H1 (cell line): ENCODE measurements around the gene CD34. TPM values are rescaled to one million over a fixed set of nuclear protein-coding genes. Genes with fewer than 3 reads are reported as not detected.

ENCODE experiments used
- CTCF ChIA-PET: fragments of 300-600 bp; sonication (Branson Sonifier 250); formaldehyde crosslinking; loops from one replicate; lab custom pipeline; 2021; ENCODE audit not compliant: partially characterized antibody; lab: Charles Lee
- POLR2A ChIA-PET: fragments of 300-600 bp; sonication (Branson Sonifier 250); formaldehyde crosslinking; loops from one replicate; lab custom pipeline; 2021; ENCODE audit warnings: inconsistent platforms; ENCODE audit not compliant: partially characterized antibody; lab: Charles Lee
- DNase-seq, 2 experiments: peaks; one replicate each; pipeline versions ENCODE4 v3.0.0 to v3.0.0-alpha.2; 2010 to 2022; ENCODE audit warnings: low spot score in 2 of 2, low read depth in 1 of 2, mixed read lengths in 1 of 2
- FAIRE-seq: peaks from 2 replicates; lab custom pipeline; 2011; peaks lifted over from hg19 to GRCh38; lab: Jason Lieb, UNC
- H2AFZ ChIP-seq: 2 replicates; pipeline ENCODE4 v1.8.1; 2012; ENCODE audit warnings: low read length, inconsistent platforms
- H2AK5ac ChIP-seq: 2 replicates; pipeline ENCODE4 v1.6.1; 2013; ENCODE audit warnings: low read depth, low read length
- H2BK120ac ChIP-seq: replicated peaks from 2 replicates; pipeline ENCODE3; 2013; ENCODE audit warnings: low read depth, low read length, inconsistent platforms
- H2BK12ac ChIP-seq: 2 replicates; pipeline ENCODE4 v1.6.1; 2013; ENCODE audit warnings: low read depth, low read length
- H2BK15ac ChIP-seq: 2 replicates; pipeline ENCODE4 v1.6.1; 2013; ENCODE audit warnings: low read length
- H2BK20ac ChIP-seq: 2 replicates; pipeline ENCODE4 v1.6.1; 2013; ENCODE audit warnings: low read length
- H2BK5ac ChIP-seq: 2 replicates; pipeline ENCODE4 v1.6.1; 2013; ENCODE audit warnings: low read depth, low read length
- H3K14ac ChIP-seq: 2 replicates; pipeline ENCODE4 v1.6.1; 2013; ENCODE audit warnings: inconsistent platforms; ENCODE audit not compliant: insufficient read length
- H3K18ac ChIP-seq: 2 replicates; pipeline ENCODE4 v1.6.1; 2013; ENCODE audit warnings: low read length; ENCODE audit errors: extremely low read depth
- H3K23ac ChIP-seq: 2 replicates; pipeline ENCODE4 v1.6.1; 2013; ENCODE audit warnings: inconsistent platforms; ENCODE audit not compliant: insufficient read length
- H3K23me2 ChIP-seq: 2 replicates; pipeline ENCODE4 v1.6.1; 2013; ENCODE audit warnings: low read depth, low read length
- H3K27ac ChIP-seq: 2 replicates; pipeline ENCODE4 v1.6.1; 2011; ENCODE audit warnings: low read depth, low read length, inconsistent platforms
- H3K27me3 ChIP-seq, 4 experiments: replicated peaks in 1 of 4; 1 replicate in 1 of 4; 2 replicates in 3 of 4; pipeline versions ENCODE4 v1.6.1 to v1.8.1; 2011 to 2013; ENCODE audit warnings: low read length in 3 of 4, mild to moderate bottlenecking in 3 of 4, inconsistent platforms in 2 of 4, mixed read lengths in 2 of 4, moderate library complexity in 1 of 4; ENCODE audit not compliant: control insufficient read depth in 3 of 4, insufficient read depth in 3 of 4; ENCODE audit errors: extremely low read depth in 1 of 4
- H3K36me3 ChIP-seq, 4 experiments: 2 replicates each; pipeline versions ENCODE4 v1.6.1 to v1.8.1; 2011 to 2013; ENCODE audit warnings: mild to moderate bottlenecking in 4 of 4, low read length in 3 of 4, moderate library complexity in 2 of 4, control low read depth in 1 of 4, inconsistent platforms in 1 of 4; ENCODE audit not compliant: insufficient read depth in 4 of 4, control insufficient read depth in 2 of 4
- H3K4ac ChIP-seq: replicated peaks from 2 replicates; pipeline ENCODE3; 2013; ENCODE audit warnings: low read length, low read depth, mixed read lengths, inconsistent platforms; ENCODE audit not compliant: insufficient read length
- H3K4me1 ChIP-seq, 4 experiments: replicated peaks in 1 of 4; 1 replicate in 1 of 4; 2 replicates in 3 of 4; pipeline versions ENCODE4 v1.6.1 to v1.8.1; 2011 to 2013; ENCODE audit warnings: low read length in 3 of 4, inconsistent platforms in 2 of 4, mixed read lengths in 1 of 4; ENCODE audit not compliant: insufficient read depth in 4 of 4, control insufficient read depth in 3 of 4
- H3K4me2 ChIP-seq, 2 experiments: 2 replicates each; pipeline versions ENCODE4 v1.6.1 to v1.8.1; 2011 to 2013; ENCODE audit warnings: low read depth in 2 of 2, low read length in 2 of 2, control low read depth in 1 of 2, inconsistent platforms in 1 of 2, mild to moderate bottlenecking in 1 of 2; ENCODE audit not compliant: insufficient read depth in 1 of 2
- H3K4me3 ChIP-seq, 4 experiments: fragments of 200-600, 300-600 bp in 1 of 4; sonication (generic), shearing (Covaris generic), sonication (Bioruptor Twin) in 1 of 4; 2 replicates each; pipeline versions ENCODE4 v1.5.1 to v1.8.1; 2011 to 2016; ENCODE audit warnings: low read length in 4 of 4, low read depth in 3 of 4, control low read depth in 2 of 4, inconsistent platforms in 2 of 4, mild to moderate bottlenecking in 2 of 4, mixed read lengths in 1 of 4, moderate library complexity in 1 of 4; ENCODE audit not compliant: insufficient read depth in 2 of 4; ENCODE audit errors: extremely low read depth in 1 of 4
- H3K56ac ChIP-seq: replicated peaks from 2 replicates; pipeline ENCODE3; 2013; ENCODE audit warnings: low read depth, mild to moderate bottlenecking, mixed read lengths, low read length, inconsistent platforms; ENCODE audit not compliant: insufficient read length
- H3K79me1 ChIP-seq: 2 replicates; pipeline ENCODE4 v1.6.1; 2013; ENCODE audit warnings: low read depth, low read length, control low read depth
- H3K79me2 ChIP-seq, 2 experiments: 2 replicates each; pipeline versions ENCODE4 v1.6.1 to v1.8.1; 2012 to 2013; ENCODE audit warnings: low read length in 2 of 2, mild to moderate bottlenecking in 2 of 2, inconsistent platforms in 1 of 2; ENCODE audit not compliant: insufficient read depth in 2 of 2, control insufficient read depth in 1 of 2
- H3K9ac ChIP-seq, 4 experiments: replicated peaks in 1 of 4; 1 replicate in 1 of 4; 2 replicates in 3 of 4; pipeline versions ENCODE4 v1.6.1 to v1.8.1; 2011 to 2013; ENCODE audit warnings: low read depth in 3 of 4, low read length in 3 of 4, control low read depth in 2 of 4, mild to moderate bottlenecking in 2 of 4, moderate library complexity in 2 of 4, inconsistent platforms in 1 of 4; ENCODE audit errors: extremely low read depth in 1 of 4
- H3K9me3 ChIP-seq, 2 experiments: 2 replicates each; pipeline versions ENCODE4 v1.6.1 to v1.8.1; 2012 to 2013; ENCODE audit warnings: mild to moderate bottlenecking in 2 of 2, moderate library complexity in 2 of 2, control low read depth in 1 of 2, inconsistent platforms in 1 of 2, low read depth in 1 of 2, low read length in 1 of 2, mixed read lengths in 1 of 2; ENCODE audit not compliant: insufficient read depth in 2 of 2
- H4K20me1 ChIP-seq, 2 experiments: replicated peaks in 1 of 2; 2 replicates each; pipeline versions ENCODE3 to v1.8.1; 2011 to 2013; ENCODE audit warnings: inconsistent platforms in 2 of 2, low read length in 2 of 2, mild to moderate bottlenecking in 1 of 2; ENCODE audit not compliant: insufficient read depth in 2 of 2, control insufficient read depth in 1 of 2
- H4K5ac ChIP-seq: 2 replicates; pipeline ENCODE4 v1.6.1; 2013; ENCODE audit warnings: low read length, low read depth, mixed read lengths, inconsistent platforms; ENCODE audit not compliant: insufficient read length
- H4K8ac ChIP-seq: 2 replicates; pipeline ENCODE4 v1.8.0; 2013; ENCODE audit warnings: mild to moderate bottlenecking, moderate library complexity, low read length, inconsistent platforms; ENCODE audit not compliant: insufficient read depth; ENCODE audit errors: extremely low read depth
- H4K91ac ChIP-seq: replicated peaks from 2 replicates; pipeline ENCODE3; 2013; ENCODE audit warnings: low read length, mixed read lengths, inconsistent platforms; ENCODE audit not compliant: insufficient read length
- ASH2L ChIP-seq: fragments of 200-600, 300-600 bp; sonication (generic); IDR thresholded peaks from one replicate; pipeline ENCODE4 v1.7.1; 2017; ENCODE audit warnings: low read length
- BACH1 ChIP-seq: IDR thresholded peaks from 2 replicates; pipeline ENCODE4 v1.6.1; 2012; ENCODE audit warnings: low read length, improper control_type of control experiment
- EGR1 ChIP-seq: IDR thresholded peaks from 2 replicates; pipeline ENCODE4 v1.6.1; 2011; ENCODE audit warnings: low read depth, low read length, borderline replicate concordance
- KDM1A ChIP-seq: fragments of 200-600, 300-600 bp; sonication (generic); IDR thresholded peaks from 2 replicates; pipeline ENCODE4 v1.7.1; 2016; ENCODE audit warnings: mild to moderate bottlenecking, low read length, borderline replicate concordance
- KDM4A ChIP-seq: IDR thresholded peaks from one replicate; pipeline ENCODE4 v1.7.1; 2012; ENCODE audit warnings: low read depth, mild to moderate bottlenecking, moderate library complexity, low read length, inconsistent platforms; ENCODE audit not compliant: severe bottlenecking
- NRF1 ChIP-seq: IDR thresholded peaks from 2 replicates; pipeline ENCODE4 v1.6.1; 2011; ENCODE audit warnings: mild to moderate bottlenecking, low read depth, low read length, improper control_type of control experiment
- POLR2AphosphoS5 ChIP-seq: IDR thresholded peaks from 2 replicates; pipeline ENCODE4 v1.6.1; 2011; ENCODE audit warnings: low read depth, low read length
- TBP ChIP-seq: IDR thresholded peaks from 2 replicates; pipeline ENCODE4 v1.6.1; 2011; ENCODE audit warnings: low read depth, low read length, improper control_type of control experiment
- YY1 ChIP-seq: IDR thresholded peaks from 2 replicates; pipeline ENCODE4 v1.6.1; 2011; ENCODE audit warnings: low read depth, mild to moderate bottlenecking, low read length
- WGBS, 2 experiments: shearing (Covaris generic) in 1 of 2; methylation state at CpG; one replicate each; pipeline versions ENCODE4 v1.1.6 to v1.1.7; 2013 to 2015; ENCODE audit warnings: low lambda C conversion rate in 2 of 2, mixed read lengths in 2 of 2, inconsistent platforms in 1 of 2, low coverage in 1 of 2, missing lambda C conversion rate in 1 of 2; ENCODE audit not compliant: insufficient replicate concordance in 2 of 2, insufficient coverage in 1 of 2, insufficient read length in 1 of 2; ENCODE audit errors: extremely low coverage in 1 of 2, missing lambda C conversion rate in 1 of 2; 5-methylcytosine and 5-hydroxymethylcytosine counted together
- polyA plus RNA-seq, 7 experiments: library from polyadenylated mRNA; depleted of rRNA in 3 of 7; stranded (reverse) in 5 of 7; unstranded in 2 of 7; fragments of >200 nt in 5 of 7; fragments of 200-250 nt in 2 of 7; gene quantifications; 1 replicate in 5 of 7; 2 replicates in 1 of 7; 4 replicates in 1 of 7; pipeline versions ENCODE4 v1.2.1 to v1.2.3, GENCODE V29; 2011 to 2013; ENCODE audit warnings: missing spikeins in 2 of 7, mixed read lengths in 2 of 7
- total RNA-seq: library from RNA; stranded (reverse); fragmentation: NEBNext Ultra II Directional; extraction: Animal tissue kit (Norgen Biotek cat#: 25700); gene quantifications from 2 replicates; pipeline ENCODE4 v1.2.1, GENCODE V29; 2021
- TF ChIP-seq, protein P1 (sequence below): IDR thresholded peaks from 2 replicates; pipeline ENCODE4 v1.6.1; 2011; ENCODE audit warnings: low read depth, mild to moderate bottlenecking, low read length; ENCODE audit not compliant: insufficient read depth

The CD34 gene
- total and polyA plus RNA-seq, 2 of the 8 experiments (the other 6 are each of a cell fraction or from before 2014, with no cell fraction given) = 0.39 to 0.54 TPM

DNA sequence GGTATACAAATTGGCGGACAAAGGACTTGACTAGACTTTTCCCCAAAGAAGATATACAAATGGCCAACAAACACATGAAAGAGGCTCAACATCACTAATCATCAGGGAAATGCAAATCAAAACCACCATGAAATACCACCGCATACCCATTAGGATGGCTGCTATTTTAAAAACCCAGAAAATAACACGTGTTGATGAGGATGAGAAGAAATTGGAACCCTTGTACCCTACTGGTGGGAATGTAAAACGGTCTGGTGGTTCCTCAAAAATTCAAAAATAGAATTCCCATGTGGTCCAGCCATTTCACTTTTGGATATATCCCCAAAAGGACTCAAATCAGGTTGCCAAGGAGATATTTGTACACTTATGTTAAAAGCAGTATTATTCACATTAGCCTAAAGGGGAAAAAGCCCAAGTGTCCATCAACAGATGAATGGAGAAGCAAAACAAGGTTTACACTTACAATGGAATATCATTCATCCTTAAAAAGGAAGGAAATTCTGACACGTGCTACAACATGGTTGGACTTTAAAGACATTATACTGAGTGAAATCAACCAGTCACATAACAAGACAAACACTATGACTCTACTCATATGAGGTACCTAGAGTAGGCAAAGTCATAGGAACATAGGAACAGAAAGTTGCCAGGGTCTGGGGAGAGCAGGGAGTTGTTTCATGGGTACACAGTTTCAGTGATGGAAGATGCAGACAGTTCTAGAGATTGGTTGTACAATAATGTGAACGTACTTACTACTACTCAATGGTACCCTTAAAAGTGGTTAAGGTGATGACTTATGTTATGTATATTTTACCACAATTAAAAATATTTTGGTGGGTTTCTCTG, 17.0 kb downstream of the CD34 start:
- ChIA-PET POLR2A (no interaction called here), CTCF (interaction anchor here (0.7 to 7.6 kb wide), 9 partner anchors 8 to 82 kb away, joined by 3 to 106 read pairs (median 5); no protein-coding TSS in a partner anchor)
- Histone ChIP-seq H3K18ac (no peak overlapping the region), H2BK20ac (no peak overlapping the region), H3K36me3 (no peaks in the 10 kb centered on the region), H3K79me1 (no peaks in the 10 kb centered on the region), H4K20me1 (no peaks in the 10 kb centered on the region), H3K23me2 (no peaks in the 10 kb centered on the region), H4K5ac (no peak overlapping the region), H2BK120ac (no peak overlapping the region), H3K4me1 (no peaks in the 10 kb centered on the region), H3K4me3 (no peak overlapping the region), H3K4me2 (no peak overlapping the region), H4K8ac (no peak overlapping the region), H3K23ac (no peak overlapping the region), H3K79me2 (no peaks in the 10 kb centered on the region), H3K9ac (no peak overlapping the region), H2BK12ac (no peak overlapping the region), H2BK5ac (no peak overlapping the region), H2AFZ (no peak overlapping the region), H3K14ac (no peak overlapping the region), H4K91ac (no peak overlapping the region), H3K27ac (no peak overlapping the region), H3K56ac (no peak overlapping the region), H3K27me3 (peaks cover 0 to 2% (median 0%) of the 10 kb centered on the region in 4 experiments; a peak in 1 of 7 replicates), H2BK15ac (no peak overlapping the region), H2AK5ac (no peak overlapping the region), H3K9me3 (no peaks in the 10 kb centered on the region), H3K4ac (no peak overlapping the region)
- DNase-seq = no peak
- 84% methylated on average over 6 of the region's 6 CpGs; no CpG with 5 or more reads in 1 of the 2 experiments for WGBS, 2 experiments
- no peak for TF ChIP-seq NRF1
- no peak for TF ChIP-seq EGR1
- TF ChIP-seq POLR2AphosphoS5 = no peak
- TF ChIP-seq ASH2L = no peak
- TF ChIP-seq BACH1 = no peak
- TF ChIP-seq, protein P1, sequence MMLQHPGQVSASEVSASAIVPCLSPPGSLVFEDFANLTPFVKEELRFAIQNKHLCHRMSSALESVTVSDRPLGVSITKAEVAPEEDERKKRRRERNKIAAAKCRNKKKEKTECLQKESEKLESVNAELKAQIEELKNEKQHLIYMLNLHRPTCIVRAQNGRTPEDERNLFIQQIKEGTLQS = no peak
- no peak for TF ChIP-seq TBP
- TF ChIP-seq KDM1A = no peak
- TF ChIP-seq KDM4A = no peak
- no peak for TF ChIP-seq YY1
- FAIRE-seq = no peak
